Measurements from ENCODE around the gene TMPRSS2. TPM values are rescaled to one million over a fixed set of nuclear protein-coding genes. Genes with fewer than 3 reads are reported as not detected.
"Not testable (repeated sequence)": the region's sequence is repeated elsewhere in the genome, so short reads cannot be mapped to it uniquely, and the experiment has no call there.

The TMPRSS2 gene
- total RNA-seq, 3 donors from 2014 or later: 32.1 to 56.6 TPM; not detected in 1

DNA sequence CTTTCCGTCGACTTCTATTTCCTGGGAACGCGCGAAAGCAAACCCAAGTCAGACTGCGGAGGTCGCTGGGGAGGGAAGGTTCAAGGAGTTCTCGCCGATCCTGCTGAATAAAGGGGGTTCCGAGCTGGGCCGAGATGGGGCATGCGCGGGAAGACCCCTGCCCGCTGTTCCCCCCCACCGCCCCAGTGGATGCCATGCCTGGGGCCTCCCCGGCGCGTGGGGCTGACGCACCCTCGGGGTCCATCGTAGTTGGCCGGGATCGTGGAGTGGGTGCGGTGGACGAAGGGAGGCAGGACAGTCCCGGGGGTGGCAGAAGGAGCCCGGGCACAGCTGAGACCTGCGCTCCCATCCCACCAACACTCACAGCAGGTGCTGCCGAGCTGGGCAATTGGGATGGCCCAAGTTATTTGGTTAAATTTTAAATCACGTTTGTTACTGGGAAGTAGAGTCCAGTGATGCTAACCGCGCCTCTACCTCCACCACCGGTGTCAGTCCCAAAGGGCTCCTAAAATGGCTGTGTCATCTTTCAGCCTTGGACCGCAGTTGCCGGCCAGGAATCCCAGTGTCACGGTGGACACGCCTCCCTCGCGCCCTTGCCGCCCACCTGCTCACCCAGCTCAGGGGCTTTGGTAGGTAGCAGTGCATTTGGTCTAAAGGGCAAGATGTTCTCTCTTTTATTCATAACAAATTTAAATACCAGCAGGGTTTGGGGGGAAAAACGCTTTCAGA is 81.1 kb downstream of the TMPRSS2 start:
- no peak for DNase-seq (ENCODE audit: low spot score in 2 of 2)
- Histone ChIP-seq H3K27me3 (no peaks in the 10 kb centered on the region), H3K4me1 (no peaks in the 10 kb centered on the region), H3K36me3 (no peaks in the 10 kb centered on the region), H3K4me3 (peak overlapping the region; percentile 70 to 80 (median 74)), H3K9me3 (no peaks in the 10 kb centered on the region), H3K27ac (peak overlapping the region; percentile 29 to 80)
- TF ChIP-seq POLR2AphosphoS5 (IDR thresholded peaks at IDR 0.05): no peak
- TF ChIP-seq, protein P1, sequence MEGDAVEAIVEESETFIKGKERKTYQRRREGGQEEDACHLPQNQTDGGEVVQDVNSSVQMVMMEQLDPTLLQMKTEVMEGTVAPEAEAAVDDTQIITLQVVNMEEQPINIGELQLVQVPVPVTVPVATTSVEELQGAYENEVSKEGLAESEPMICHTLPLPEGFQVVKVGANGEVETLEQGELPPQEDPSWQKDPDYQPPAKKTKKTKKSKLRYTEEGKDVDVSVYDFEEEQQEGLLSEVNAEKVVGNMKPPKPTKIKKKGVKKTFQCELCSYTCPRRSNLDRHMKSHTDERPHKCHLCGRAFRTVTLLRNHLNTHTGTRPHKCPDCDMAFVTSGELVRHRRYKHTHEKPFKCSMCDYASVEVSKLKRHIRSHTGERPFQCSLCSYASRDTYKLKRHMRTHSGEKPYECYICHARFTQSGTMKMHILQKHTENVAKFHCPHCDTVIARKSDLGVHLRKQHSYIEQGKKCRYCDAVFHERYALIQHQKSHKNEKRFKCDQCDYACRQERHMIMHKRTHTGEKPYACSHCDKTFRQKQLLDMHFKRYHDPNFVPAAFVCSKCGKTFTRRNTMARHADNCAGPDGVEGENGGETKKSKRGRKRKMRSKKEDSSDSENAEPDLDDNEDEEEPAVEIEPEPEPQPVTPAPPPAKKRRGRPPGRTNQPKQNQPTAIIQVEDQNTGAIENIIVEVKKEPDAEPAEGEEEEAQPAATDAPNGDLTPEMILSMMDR (IDR thresholded peaks at IDR 0.05): no peak
- no peak for TF ChIP-seq POLR2A (IDR thresholded peaks at IDR 0.05)
- intact Hi-C loops (cut with DNase I; ENCODE audit: low total_unique reads): no loop called here

DNA sequence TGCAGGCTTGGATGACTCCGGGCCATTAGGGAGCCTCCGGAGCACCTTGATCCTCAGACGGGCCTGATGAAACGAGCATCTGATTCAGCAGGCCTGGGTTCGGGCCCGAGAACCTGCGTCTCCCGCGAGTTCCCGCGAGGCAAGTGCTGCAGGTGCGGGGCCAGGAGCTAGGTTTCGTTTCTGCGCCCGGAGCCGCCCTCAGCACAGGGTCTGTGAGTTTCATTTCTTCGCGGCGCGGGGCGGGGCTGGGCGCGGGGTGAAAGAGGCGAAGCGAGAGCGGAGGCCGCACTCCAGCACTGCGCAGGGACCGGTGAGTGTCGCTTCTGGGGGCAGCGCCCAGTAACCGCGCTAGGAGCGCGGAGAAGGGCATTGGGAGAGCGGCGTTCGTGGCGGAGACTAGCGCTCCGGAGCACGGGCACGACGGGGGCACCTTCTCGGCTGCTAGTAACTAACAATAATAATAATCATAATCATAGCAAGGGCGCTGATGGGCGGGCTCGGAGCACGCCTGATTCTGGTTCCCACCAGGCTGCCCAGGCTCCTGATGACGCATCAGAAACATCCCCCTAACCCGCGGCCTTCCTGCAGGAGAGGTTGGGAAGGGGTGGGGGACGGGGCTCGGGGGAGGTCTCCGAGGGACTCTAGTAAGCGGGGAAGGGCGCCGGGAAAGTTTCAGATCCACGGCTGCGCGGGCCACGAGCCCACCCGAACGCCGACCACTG is 81.8 kb downstream of the TMPRSS2 start, which contains the start of gene MX1:
Gene MX1, plus strand, starts transcription at position 286 of the 722 bp plus-strand sequence. CDS start 5,832 bp downstream, outside the sequence.
- H3K4me1 ChIP-seq: no peaks in the 10 kb centered on the region
- intact Hi-C loops (cut with DNase I; ENCODE audit: low total_unique reads): no loop called here
- H3K36me3 ChIP-seq: no peaks in the 10 kb centered on the region
- no peaks in the 10 kb centered on the region for H3K9me3 ChIP-seq
- TF ChIP-seq, protein P1 (IDR thresholded peaks at IDR 0.05): no peak
- TF ChIP-seq POLR2AphosphoS5 (IDR thresholded peaks at IDR 0.05): peak; percentile 55 to 76 (median 62)
- peak; percentile 33 for TF ChIP-seq POLR2A (IDR thresholded peaks at IDR 0.05)
- H3K27ac ChIP-seq: peak within 1 kb of the TSS; percentile 29 to 80
- H3K4me3 ChIP-seq: peak within 1 kb of the TSS; percentile 70 to 80 (median 74)
- peak; percentile 60 to 82 for DNase-seq (ENCODE audit: low spot score in 2 of 2)
- H3K27me3 ChIP-seq: no peaks in the 10 kb centered on the region

DNA sequence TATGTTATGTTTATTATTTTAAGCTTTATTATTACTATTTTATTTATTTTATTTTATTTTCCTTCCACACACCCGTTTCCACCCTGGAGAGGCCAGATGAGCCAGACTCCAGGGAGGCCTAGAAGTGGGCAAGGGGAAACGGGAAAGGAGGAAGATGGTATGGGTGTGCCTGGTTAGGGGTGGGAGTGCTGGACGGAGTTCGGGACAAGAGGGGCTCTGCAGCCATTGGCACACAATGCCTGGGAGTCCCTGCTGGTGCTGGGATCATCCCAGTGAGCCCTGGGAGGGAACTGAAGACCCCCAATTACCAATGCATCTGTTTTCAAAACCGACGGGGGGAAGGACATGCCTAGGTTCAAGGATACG is 82.4 kb downstream of the TMPRSS2 start:
- Histone ChIP-seq H3K9me3 (no peaks in the 10 kb centered on the region), H3K4me3 (peak overlapping the region; percentile 70 to 80 (median 74)), H3K36me3 (no peaks in the 10 kb centered on the region), H3K27ac (peak overlapping the region; percentile 29 to 80), H3K4me1 (no peaks in the 10 kb centered on the region), H3K27me3 (no peaks in the 10 kb centered on the region)
- no peak for DNase-seq (ENCODE audit: low spot score in 2 of 2)
- intact Hi-C loops (cut with DNase I; ENCODE audit: low total_unique reads): no loop called here
- TF ChIP-seq POLR2A (IDR thresholded peaks at IDR 0.05) (no peak), POLR2AphosphoS5 (IDR thresholded peaks at IDR 0.05) (no peak)
- TF ChIP-seq, protein P1 (IDR thresholded peaks at IDR 0.05): no peak

DNA sequence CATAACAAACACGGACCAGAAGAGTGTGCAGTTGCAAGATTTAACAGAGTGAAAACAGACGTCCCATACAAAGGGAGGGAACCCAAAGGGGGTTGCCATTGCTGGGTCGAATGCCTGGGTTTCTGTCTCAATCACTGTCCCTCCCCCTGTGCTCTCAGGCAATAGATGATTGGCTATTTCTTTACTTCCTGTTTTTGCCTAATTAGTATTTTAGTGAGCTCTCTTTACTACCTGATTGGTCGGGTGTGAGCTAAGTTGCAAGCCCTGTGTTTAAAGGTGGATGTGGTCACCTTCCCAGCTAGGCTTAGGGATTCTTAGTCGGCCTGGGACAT is 84.7 kb downstream of the TMPRSS2 start:
- H3K9me3 ChIP-seq; H3K4me1 ChIP-seq; H3K36me3 ChIP-seq; H3K27me3 ChIP-seq; H3K27ac ChIP-seq; intact Hi-C loops (cut with DNase I; ENCODE audit: low total_unique reads); DNase-seq (ENCODE audit: low spot score in 2 of 2); H3K4me3 ChIP-seq: not testable (repeated sequence)

DNA sequence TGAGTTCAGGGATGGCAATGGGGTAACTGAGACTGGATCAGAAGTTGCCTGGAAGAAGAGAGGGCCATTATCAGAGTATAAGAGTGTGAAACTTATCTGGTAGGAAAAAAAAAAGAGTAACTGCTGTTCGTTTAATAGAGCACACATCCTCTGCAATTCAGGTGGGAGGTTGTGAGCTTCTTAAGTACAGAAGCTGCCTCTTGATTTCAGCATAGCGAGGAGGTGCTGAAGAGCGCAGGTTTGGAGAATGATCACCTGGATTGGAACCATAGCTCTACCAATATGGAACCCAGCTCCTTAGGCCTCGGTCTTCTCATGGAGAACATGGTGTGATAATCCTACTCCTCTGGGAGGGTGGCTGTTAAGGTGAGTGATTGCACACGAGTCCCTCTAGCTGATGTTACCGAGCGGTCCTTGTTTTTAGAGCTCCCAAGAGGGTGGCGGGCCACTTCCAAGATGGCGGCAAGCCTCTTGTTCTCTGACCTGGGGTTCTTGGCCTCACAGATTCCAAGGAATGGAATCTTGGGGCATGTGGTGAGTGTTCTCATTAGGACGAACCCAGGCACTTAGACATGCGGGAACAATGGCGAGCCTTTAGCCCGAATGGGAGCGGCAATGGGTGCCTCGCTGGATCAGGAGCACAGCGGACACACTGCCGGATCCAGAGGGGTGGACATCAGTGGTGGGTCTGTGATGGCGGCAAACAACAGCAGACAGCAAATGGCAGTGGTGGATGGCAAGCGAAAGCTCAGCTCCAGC is 85.2 kb downstream of the TMPRSS2 start:
- Histone ChIP-seq H3K9me3 (no peaks in the 10 kb centered on the region), H3K4me1 (no peaks in the 10 kb centered on the region), H3K4me3 (no peak overlapping the region), H3K27me3 (no peaks in the 10 kb centered on the region), H3K36me3 (no peaks in the 10 kb centered on the region), H3K27ac (peak overlapping the region in 1 of 2 donors; percentile 26)
- TF ChIP-seq POLR2AphosphoS5 (IDR thresholded peaks at IDR 0.05): no peak
- TF ChIP-seq POLR2A (IDR thresholded peaks at IDR 0.05): no peak
- TF ChIP-seq, protein P1 (IDR thresholded peaks at IDR 0.05): no peak
- intact Hi-C loops (cut with DNase I; ENCODE audit: low total_unique reads): no loop called here
- DNase-seq (ENCODE audit: low spot score in 2 of 2): no peak

DNA sequence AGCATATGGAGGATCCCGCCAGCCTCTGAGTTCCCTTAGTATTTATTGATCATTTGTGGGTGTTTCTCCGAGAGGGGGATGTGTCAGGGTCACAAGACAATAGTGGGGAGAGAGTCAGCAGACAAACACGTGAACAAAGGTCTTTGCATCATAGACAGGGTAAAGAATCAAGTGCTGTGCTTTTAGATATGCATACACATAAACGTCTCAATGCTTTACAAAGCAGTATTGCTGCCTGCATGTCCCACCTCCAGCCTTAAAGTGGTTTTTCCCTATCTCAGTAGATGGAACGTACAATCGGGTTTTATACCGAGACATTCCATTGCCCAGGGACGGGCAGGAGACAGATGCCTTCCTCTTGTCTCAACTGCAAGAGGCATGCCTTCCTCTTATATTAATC is 87.0 kb downstream of the TMPRSS2 start:
- Histone ChIP-seq H3K27ac (peak overlapping the region; percentile 86 to 96), H3K4me3 (peak overlapping the region; percentile 65 to 86 (median 67))
- H3K4me1 ChIP-seq; H3K36me3 ChIP-seq; H3K27me3 ChIP-seq; DNase-seq (ENCODE audit: low spot score in 2 of 2); intact Hi-C loops (cut with DNase I; ENCODE audit: low total_unique reads); H3K9me3 ChIP-seq: not testable (repeated sequence)

Measured in breast epithelium (tissue), 4 donors.